ENCODE measurements around the gene NCS1.

NCS1 gene

GRCh38 chr9:130192382-130192999 is 20.3 kb downstream of the NCS1 start:
- TF ChIP-seq TEAD4 (IDR thresholded peaks at IDR 0.05) (no peak), CEBPB (IDR thresholded peaks at IDR 0.05) (no peak), USF1 (IDR thresholded peaks at IDR 0.05) (no peak), EGR1 (IDR thresholded peaks at IDR 0.05) (no peak), TAF1 (IDR thresholded peaks at IDR 0.05; ENCODE audit: low read depth) (no peak), YY1 (IDR thresholded peaks at IDR 0.05; ENCODE audit: low read depth) (no peak), MAX (IDR thresholded peaks at IDR 0.05) (no peak), TCF12 (IDR thresholded peaks at IDR 0.05; ENCODE audit: low read depth) (no peak), EP300 (IDR thresholded peaks at IDR 0.05; ENCODE audit: borderline replicate concordance) (no peak), FOXM1 (IDR thresholded peaks at IDR 0.05; ENCODE audit: borderline replicate concordance, low read depth) (no peak), REST (IDR thresholded peaks at IDR 0.05; ENCODE audit: low read depth) (no peak)

GRCh38 chr9:130193103-130193502 is 20.9 kb downstream of the NCS1 start:
- no peak for TF ChIP-seq USF1 (IDR thresholded peaks at IDR 0.05)
- TF ChIP-seq TEAD4 (IDR thresholded peaks at IDR 0.05) = no peak

GRCh38 chr9:130193531-130194377 is 21.6 kb downstream of the NCS1 start:
- peak; percentile 43; the same call in 1 of the 2 replicates for TF ChIP-seq EGR1 (IDR thresholded peaks at IDR 0.05)
- no peak for TF ChIP-seq REST (IDR thresholded peaks at IDR 0.05; ENCODE audit: low read depth)

GRCh38 chr9:130194378-130194932 is 22.3 kb downstream of the NCS1 start:
- TF ChIP-seq USF1 (IDR thresholded peaks at IDR 0.05) (no peak), EGR1 (IDR thresholded peaks at IDR 0.05) (no peak), CEBPB (IDR thresholded peaks at IDR 0.05) (no peak), ZBTB7A (IDR thresholded peaks at IDR 0.05; ENCODE audit: low read depth) (no peak), TEAD4 (IDR thresholded peaks at IDR 0.05) (no peak), CREB1 (IDR thresholded peaks at IDR 0.05; ENCODE audit: low read depth) (no peak), NFIC (IDR thresholded peaks at IDR 0.05) (no peak), YY1 (IDR thresholded peaks at IDR 0.05; ENCODE audit: low read depth) (no peak), MAX (IDR thresholded peaks at IDR 0.05) (no peak), TAF1 (IDR thresholded peaks at IDR 0.05; ENCODE audit: low read depth) (no peak), EP300 (IDR thresholded peaks at IDR 0.05; ENCODE audit: borderline replicate concordance) (no peak), TCF12 (IDR thresholded peaks at IDR 0.05; ENCODE audit: low read depth) (no peak), FOXM1 (IDR thresholded peaks at IDR 0.05; ENCODE audit: borderline replicate concordance, low read depth) (no peak), REST (IDR thresholded peaks at IDR 0.05; ENCODE audit: low read depth) (no peak), RAD21 (IDR thresholded peaks at IDR 0.05; ENCODE audit: low read depth) (no peak)

Measured in Ishikawa (cell line).